Activated CD4-positive, CD25-positive, alpha-beta regulatory T cell treated with anti-CD3 and anti-CD28 coated beads, Interleukin-2, amount 50 U/mL, for 24 hours (primary cell): ENCODE measurements around the gene TAS1R1.
"Not testable (repeated sequence)": the region's sequence is repeated elsewhere in the genome, so short reads cannot be mapped to it uniquely, and the experiment has no call there.

Source experiments
- ATAC-seq, 2 donors: fragments of 150-1000 bp; cut with Tn5 transposase; one replicate each; pipeline ENCODE4 v1.10.0; 2021; ENCODE audit warnings: mild to moderate bottlenecking in 1 of 2, moderate library complexity in 1 of 2

The TAS1R1 gene

GRCh38 chr1:6523566-6523965, 31.5 kb upstream of the TAS1R1 start:
- no peak for ATAC-seq

DNA sequence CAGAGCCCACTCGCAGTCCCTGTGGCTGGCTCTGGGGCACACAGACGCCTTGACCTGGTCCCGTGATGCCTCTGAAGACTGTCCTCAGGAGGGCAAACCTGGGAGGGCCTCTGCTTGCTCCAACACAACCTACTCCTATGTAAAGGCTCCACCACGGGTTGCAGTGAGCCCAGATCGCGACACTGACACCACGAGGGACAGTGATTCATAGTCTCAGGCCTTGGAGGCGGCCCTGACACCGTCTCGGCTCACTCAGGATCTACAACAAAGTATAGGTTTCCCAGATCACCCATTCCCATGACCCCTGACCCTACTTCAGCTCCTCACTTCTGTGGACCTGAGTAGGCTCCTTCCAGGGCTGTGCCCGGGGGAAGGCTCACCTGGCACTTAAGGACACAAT, 28.8 kb upstream of the TAS1R1 start:
- ATAC-seq, result no peak

GRCh38 chr1:6528492-6528891, 26.6 kb upstream of the TAS1R1 start:
- no peak for ATAC-seq

DNA sequence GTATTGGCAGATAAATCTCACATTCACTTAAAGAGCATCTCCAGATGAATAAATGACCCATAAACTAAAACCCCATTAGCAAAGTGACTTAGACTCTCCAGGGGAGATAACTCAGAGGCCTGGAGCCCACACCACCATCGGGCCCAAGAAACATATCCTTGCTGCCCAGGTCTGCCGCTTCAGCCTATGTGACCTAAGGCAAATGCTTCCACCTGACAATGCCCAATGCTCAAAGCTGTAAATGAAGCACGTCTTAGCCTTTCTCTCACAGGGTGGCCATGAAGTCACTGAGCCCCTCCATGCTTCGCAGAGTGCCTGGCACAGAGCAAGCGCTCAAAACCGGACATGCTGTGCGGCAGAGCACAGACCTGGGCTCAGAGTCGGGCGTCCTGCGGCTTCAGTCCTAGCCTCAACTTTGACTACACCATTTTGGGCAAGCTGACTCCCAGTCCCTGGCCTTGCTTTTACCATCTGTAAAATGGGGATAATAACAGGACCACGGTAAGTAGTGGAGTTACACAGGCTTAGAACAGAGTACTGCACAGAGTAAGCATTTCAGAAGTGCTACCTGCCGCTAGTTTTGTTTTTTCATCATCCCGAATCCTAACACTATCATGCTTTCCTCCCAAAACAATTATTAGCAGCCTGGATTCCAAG, 24.5 kb upstream of the TAS1R1 start:
- ATAC-seq, result no peak

GRCh38 chr1:6531996-6532395, 23.1 kb upstream of the TAS1R1 start:
- ATAC-seq, result no peak

DNA sequence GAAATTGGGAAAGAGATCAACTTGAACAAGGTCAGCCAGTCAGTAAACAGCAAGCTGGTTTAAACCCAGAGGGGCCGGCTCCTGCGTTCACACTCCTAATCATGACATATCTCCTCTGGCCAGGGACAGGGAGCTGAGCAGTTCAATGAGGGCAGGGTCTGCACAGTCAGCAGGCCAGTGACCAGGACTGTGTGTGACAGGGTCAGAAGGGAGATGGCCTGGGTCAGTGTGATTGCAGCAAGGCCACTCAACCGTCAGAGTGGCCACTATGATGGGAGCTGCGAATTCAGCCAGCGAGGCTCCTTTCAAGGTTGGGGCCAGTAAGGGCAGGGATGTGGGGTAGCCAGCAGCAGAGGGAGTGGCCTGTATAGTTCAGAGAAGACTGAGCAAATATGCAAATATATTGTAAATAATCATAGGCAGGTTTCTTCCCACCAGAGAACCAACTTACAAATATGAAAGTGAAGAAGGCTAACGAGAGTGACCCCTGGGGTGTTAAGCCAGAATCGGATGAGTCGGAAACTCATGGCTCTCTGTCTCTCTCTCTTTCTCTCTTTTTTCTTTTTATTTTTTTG, 20.8 kb upstream of the TAS1R1 start:
- ATAC-seq, result no peak

- ATAC-seq, result no peak
Observed at GRCh38 chr1:6535214-6535613, 19.9 kb upstream of the TAS1R1 start.

DNA sequence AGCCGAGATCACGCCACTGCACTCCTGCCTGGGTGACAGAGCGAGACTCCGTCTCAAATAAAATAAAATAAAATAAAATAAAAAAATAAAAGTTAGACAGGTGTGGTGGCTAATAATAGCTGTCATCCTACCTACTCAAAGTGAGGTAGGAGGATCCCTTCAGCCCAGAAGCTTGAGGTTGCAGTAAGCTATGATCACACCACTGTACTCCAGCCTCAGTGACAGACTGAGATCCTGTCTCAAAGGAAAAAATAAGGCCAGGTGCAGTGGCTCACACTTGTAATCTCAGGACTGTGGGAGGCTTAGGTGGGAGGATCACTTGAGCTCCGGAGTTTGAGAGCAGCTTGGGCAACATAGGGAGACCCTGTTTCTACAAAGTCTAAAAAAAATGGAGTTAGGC, 18.8 kb upstream of the TAS1R1 start:
- no peak for ATAC-seq

DNA sequence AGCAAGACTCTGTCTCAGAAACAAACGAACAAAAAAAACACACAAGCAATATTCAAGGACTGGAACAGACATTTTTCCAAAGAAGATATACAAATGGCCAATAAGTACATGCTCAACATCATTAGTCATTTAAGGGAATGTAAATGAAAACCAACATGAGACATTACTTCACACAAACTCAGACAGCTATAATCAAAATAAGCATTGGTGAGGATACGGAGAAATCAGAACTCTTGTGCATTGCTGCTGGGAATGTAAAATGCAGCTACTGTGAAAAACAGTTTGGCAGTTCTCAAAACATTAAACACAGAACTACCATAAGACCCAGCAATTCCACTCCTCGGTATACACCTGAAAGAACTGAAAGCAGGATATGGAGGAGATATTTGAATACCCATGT, 16.2 kb upstream of the TAS1R1 start:
- no peak for ATAC-seq

GRCh38 chr1:6544831-6545230, 10.3 kb upstream of the TAS1R1 start:
- peak; percentile 90 to 92 for ATAC-seq

- ATAC-seq, result peak; percentile 27 to 42
Observed at GRCh38 chr1:6545276-6546112, 9.6 kb upstream of the TAS1R1 start.

- ATAC-seq, result no peak
Observed at GRCh38 chr1:6546326-6546725, 8.8 kb upstream of the TAS1R1 start.

DNA sequence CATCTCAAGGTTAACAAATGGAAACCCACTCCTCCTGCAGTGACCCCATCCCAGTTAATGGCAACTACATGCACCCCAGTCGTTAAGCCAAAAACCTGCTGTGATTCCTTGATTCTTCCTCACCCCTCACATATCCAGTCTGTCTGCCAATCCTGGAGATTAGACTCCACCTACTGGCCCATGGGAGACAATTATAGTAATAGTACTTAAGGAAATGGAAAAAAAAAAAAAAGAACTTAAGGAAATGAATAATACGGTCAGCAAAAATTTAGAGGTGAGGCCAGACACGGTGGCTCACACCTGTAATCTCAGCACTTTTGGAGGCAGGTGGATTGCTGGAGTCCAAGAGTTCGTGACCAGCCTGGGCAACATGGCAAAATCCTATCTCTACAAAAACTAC, 7.8 kb upstream of the TAS1R1 start:
- no peak for ATAC-seq

- peak; percentile 98 for ATAC-seq
Observed at GRCh38 chr1:6554031-6554906, 838 bp upstream of the TAS1R1 start, which contains the start of gene NOL9. Gene NOL9, minus strand, starts transcription at chr1:6554513. Its CDS starts 11 bp downstream, at chr1:6554502.

DNA sequence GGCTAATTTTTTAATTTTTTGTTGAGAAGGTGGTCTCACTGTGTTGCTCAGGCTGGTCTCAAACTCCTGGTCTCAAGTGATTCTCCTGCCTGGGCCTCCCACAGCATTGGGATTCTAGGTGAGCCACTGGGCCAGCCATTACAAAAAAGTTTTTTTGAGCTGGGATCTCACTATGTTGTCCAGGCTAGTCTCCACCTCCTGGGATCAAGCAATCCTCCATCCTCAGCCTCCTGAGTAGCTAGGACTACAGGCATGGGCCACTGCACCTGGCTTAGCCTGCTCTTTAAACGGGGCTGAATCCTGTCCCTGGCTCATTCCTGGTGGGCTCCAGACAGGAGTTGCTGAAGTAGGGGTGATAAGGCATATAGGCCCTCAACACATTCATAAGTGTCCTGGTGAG, 2.5 kb downstream of the TAS1R1 start:
- ATAC-seq, result no peak

GRCh38 chr1:6559161-6559560, 4.1 kb downstream of the TAS1R1 start:
- not testable (repeated sequence) for ATAC-seq

DNA sequence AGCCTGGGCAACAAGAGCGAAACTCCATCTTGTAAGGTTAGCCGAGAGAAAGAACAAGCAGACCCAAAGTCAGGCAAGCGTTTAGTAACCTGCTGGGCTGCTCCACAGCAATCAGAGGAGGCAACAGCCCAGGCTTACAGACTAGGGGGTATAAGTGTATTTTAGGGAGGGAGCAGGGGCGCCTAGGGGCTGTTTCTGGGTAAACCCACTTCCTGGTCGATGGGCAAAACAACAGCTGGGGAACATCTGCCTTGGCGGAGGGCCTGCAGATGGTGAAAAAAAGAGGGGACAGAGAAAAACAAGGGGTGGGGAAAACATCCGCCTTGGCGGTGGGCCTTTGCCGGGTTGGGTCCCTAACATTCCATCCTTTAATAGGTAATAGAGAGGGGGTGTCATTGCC, 5.2 kb downstream of the TAS1R1 start:
- no peak for ATAC-seq

GRCh38 chr1:6569033-6569432, 13.9 kb downstream of the TAS1R1 start:
- no peak for ATAC-seq

- ATAC-seq, result no peak
Observed at GRCh38 chr1:6570100-6570499, 15.0 kb downstream of the TAS1R1 start.

- ATAC-seq, result no peak
Observed at GRCh38 chr1:6570987-6571386, 15.9 kb downstream of the TAS1R1 start.

GRCh38 chr1:6572653-6573383, 17.7 kb downstream of the TAS1R1 start:
- ATAC-seq, result no peak

DNA sequence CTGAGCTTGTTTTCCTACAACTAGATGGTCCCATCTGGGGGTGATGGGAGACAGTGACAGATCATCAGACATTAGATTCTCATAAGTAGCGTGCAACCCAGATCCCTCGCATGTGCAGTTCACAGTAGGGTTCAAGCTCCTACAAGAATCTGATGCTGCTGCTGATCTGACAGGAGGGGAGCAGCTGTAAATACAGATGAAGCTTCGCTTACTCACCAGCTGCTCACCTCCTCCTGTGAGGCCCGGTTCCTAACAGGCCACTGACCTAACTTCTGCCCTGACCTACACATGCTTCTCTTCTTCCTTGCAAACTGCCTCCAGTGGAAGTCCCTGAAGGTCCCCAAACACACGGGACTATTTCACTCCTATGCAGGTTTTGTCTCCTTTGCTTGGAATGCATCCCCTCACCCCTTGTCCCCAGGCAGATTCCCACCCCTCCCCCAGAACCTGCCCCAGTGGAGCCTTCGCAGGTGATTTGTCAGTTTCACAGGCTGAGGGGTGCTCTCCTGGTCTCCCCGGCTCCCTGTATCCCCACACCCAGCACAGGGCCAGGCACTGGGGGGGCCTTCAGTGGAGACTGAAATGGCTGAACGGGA, 19.0 kb downstream of the TAS1R1 start:
- ATAC-seq, result no peak
